Measurements from ENCODE around the gene PARVB. TPM values are rescaled to one million over a fixed set of nuclear protein-coding genes. Genes with fewer than 3 reads are reported as not detected.

The PARVB gene
- total RNA-seq, 2 experiments from 2014 or later: 18.2 to 19.2 TPM

- POLR2A ChIA-PET: no interaction called here
These were observed 67.6 kb downstream of the PARVB start for GRCh38 chr22:44091751-44092150.

GRCh38 chr22:44092636-44093220, 68.6 kb downstream of the PARVB start:
- Mint-ChIP-seq H3K36me3 (ENCODE audit: low read depth) (no peaks in the 10 kb centered on the region), H3K4me3 (no peak overlapping the region), H3K27me3 (no peaks in the 10 kb centered on the region), H3K27ac (no peak overlapping the region), H3K4me1 (peaks cover 10% of the 10 kb centered on the region), H3K9me3 (no peaks in the 10 kb centered on the region)
- ChIA-PET CTCF (no interaction called here), POLR2A (no interaction called here)
- DNase-seq: no peak

More at GRCh38 chr22:44091751-44092150, 67.6 kb downstream of the PARVB start:
- DNase-seq: no peak
- CTCF ChIA-PET: no interaction called here
- Mint-ChIP-seq H3K9me3 (no peaks in the 10 kb centered on the region), H3K27me3 (no peaks in the 10 kb centered on the region), H3K27ac (no peak overlapping the region), H3K4me3 (no peak overlapping the region), H3K36me3 (ENCODE audit: low read depth) (no peaks in the 10 kb centered on the region), H3K4me1 (peaks cover 10% of the 10 kb centered on the region)

- Mint-ChIP-seq H3K9me3 (no peaks in the 10 kb centered on the region), H3K4me1 (peaks cover 10% of the 10 kb centered on the region), H3K27ac (no peak overlapping the region), H3K27me3 (no peaks in the 10 kb centered on the region), H3K36me3 (ENCODE audit: low read depth) (no peaks in the 10 kb centered on the region), H3K4me3 (no peak overlapping the region)
- ChIA-PET CTCF (no interaction called here), POLR2A (no interaction called here)
- no peak for DNase-seq
These were observed 69.7 kb downstream of the PARVB start for GRCh38 chr22:44093791-44094190.

GRCh38 chr22:44094751-44095302, 70.7 kb downstream of the PARVB start:
- no peak for DNase-seq
- no peaks in the 10 kb centered on the region for H3K9me3 Mint-ChIP-seq
- no peaks in the 10 kb centered on the region for H3K27me3 Mint-ChIP-seq
- no peaks in the 10 kb centered on the region for H3K36me3 Mint-ChIP-seq (ENCODE audit: low read depth)
- ChIA-PET CTCF (no interaction called here), POLR2A (no interaction called here)
- no peak overlapping the region for H3K4me3 Mint-ChIP-seq
- H3K4me1 Mint-ChIP-seq: peaks cover 10% of the 10 kb centered on the region
- no peak overlapping the region for H3K27ac Mint-ChIP-seq

GRCh38 chr22:44096736-44097135, 72.6 kb downstream of the PARVB start:
- Mint-ChIP-seq H3K9me3 (no peaks in the 10 kb centered on the region), H3K36me3 (ENCODE audit: low read depth) (no peaks in the 10 kb centered on the region), H3K27ac (no peak overlapping the region), H3K4me3 (no peak overlapping the region), H3K27me3 (no peaks in the 10 kb centered on the region), H3K4me1 (no peaks in the 10 kb centered on the region)
- ChIA-PET POLR2A (no interaction called here), CTCF (no interaction called here)
- DNase-seq: no peak

GRCh38 chr22:44097263-44098020, 73.3 kb downstream of the PARVB start:
- Mint-ChIP-seq H3K4me3 (no peak overlapping the region), H3K27ac (no peak overlapping the region), H3K36me3 (ENCODE audit: low read depth) (no peaks in the 10 kb centered on the region), H3K9me3 (no peaks in the 10 kb centered on the region), H3K4me1 (no peaks in the 10 kb centered on the region), H3K27me3 (no peaks in the 10 kb centered on the region)
- CTCF ChIA-PET: no interaction called here
- POLR2A ChIA-PET: no interaction called here
- DNase-seq: no peak

- no peak for DNase-seq
These were observed 74.1 kb downstream of the PARVB start for GRCh38 chr22:44098021-44098739.

GRCh38 chr22:44098966-44099530, 74.9 kb downstream of the PARVB start:
- Mint-ChIP-seq H3K4me1 (no peaks in the 10 kb centered on the region), H3K9me3 (no peaks in the 10 kb centered on the region), H3K4me3 (no peak overlapping the region), H3K27ac (no peak overlapping the region), H3K27me3 (no peaks in the 10 kb centered on the region), H3K36me3 (ENCODE audit: low read depth) (no peaks in the 10 kb centered on the region)
- ChIA-PET CTCF (no interaction called here), POLR2A (no interaction called here)
- DNase-seq: no peak

More at GRCh38 chr22:44098021-44098739, 74.1 kb downstream of the PARVB start:
- Mint-ChIP-seq H3K27ac (no peak overlapping the region), H3K36me3 (ENCODE audit: low read depth) (no peaks in the 10 kb centered on the region), H3K27me3 (no peaks in the 10 kb centered on the region), H3K9me3 (no peaks in the 10 kb centered on the region), H3K4me1 (no peaks in the 10 kb centered on the region), H3K4me3 (no peak overlapping the region)
- ChIA-PET CTCF (no interaction called here), POLR2A (no interaction called here)

- no peak overlapping the region for H3K4me3 Mint-ChIP-seq
- ChIA-PET POLR2A (no interaction called here), CTCF (interaction anchor here (1.0 kb wide), 1 partner anchor 13 kb away, joined by 3 read pairs; no protein-coding TSS in a partner anchor)
- no peaks in the 10 kb centered on the region for H3K4me1 Mint-ChIP-seq
- no peak for DNase-seq
- H3K9me3 Mint-ChIP-seq: no peaks in the 10 kb centered on the region
- no peak overlapping the region for H3K27ac Mint-ChIP-seq
- H3K27me3 Mint-ChIP-seq: no peaks in the 10 kb centered on the region
- H3K36me3 Mint-ChIP-seq (ENCODE audit: low read depth): no peaks in the 10 kb centered on the region
These were observed 75.6 kb downstream of the PARVB start for GRCh38 chr22:44099696-44100095.

- DNase-seq: no peak
- Mint-ChIP-seq H3K27ac (no peak overlapping the region), H3K36me3 (ENCODE audit: low read depth) (no peaks in the 10 kb centered on the region), H3K4me1 (no peaks in the 10 kb centered on the region), H3K27me3 (no peaks in the 10 kb centered on the region), H3K9me3 (no peaks in the 10 kb centered on the region), H3K4me3 (no peak overlapping the region)
- POLR2A ChIA-PET: no interaction called here
- CTCF ChIA-PET: interaction anchor here (1.0 kb wide), 1 partner anchor 14 kb away, joined by 3 read pairs; no protein-coding TSS in a partner anchor
These were observed 76.3 kb downstream of the PARVB start for GRCh38 chr22:44100411-44100810.

GRCh38 chr22:44102121-44102520, 78.0 kb downstream of the PARVB start:
- POLR2A ChIA-PET: no interaction called here
- no peak overlapping the region for H3K27ac Mint-ChIP-seq
- DNase-seq: no peak
- H3K27me3 Mint-ChIP-seq: no peaks in the 10 kb centered on the region
- H3K36me3 Mint-ChIP-seq (ENCODE audit: low read depth): no peaks in the 10 kb centered on the region
- CTCF ChIA-PET: interaction anchor here (1.8 kb wide), 1 partner anchor 65 kb away, joined by 5 read pairs; no protein-coding TSS in a partner anchor
- H3K4me3 Mint-ChIP-seq: no peak overlapping the region
- H3K9me3 Mint-ChIP-seq: no peaks in the 10 kb centered on the region
- H3K4me1 Mint-ChIP-seq: peaks cover 4% of the 10 kb centered on the region

- Mint-ChIP-seq H3K27ac (no peak overlapping the region), H3K27me3 (no peaks in the 10 kb centered on the region), H3K9me3 (no peaks in the 10 kb centered on the region), H3K4me3 (no peak overlapping the region), H3K36me3 (ENCODE audit: low read depth) (no peaks in the 10 kb centered on the region), H3K4me1 (peaks cover 8% of the 10 kb centered on the region)
- no peak for DNase-seq
- POLR2A ChIA-PET: no interaction called here
- CTCF ChIA-PET: interaction anchor here (1.8 kb wide), 1 partner anchor 66 kb away, joined by 5 read pairs; no protein-coding TSS in a partner anchor
These were observed 78.8 kb downstream of the PARVB start for GRCh38 chr22:44102856-44103255.

Measured in activated CD4-positive, alpha-beta T cell treated with anti-CD3 and anti-CD28 coated beads, Interleukin-2, amount 10 ng/mL, durations not matched to agents 7 days and 5 days (primary cell).